AG04450 (cell line): Measurements from ENCODE around the gene PPM1B. TPM values are rescaled to one million over a fixed set of nuclear protein-coding genes. Genes with fewer than 3 reads are reported as not detected.

Experiments
- CTCF ChIA-PET: fragments of 300-600, 350-600 bp; formaldehyde crosslinking; extraction: SDS; loops from one replicate; lab custom pipeline; 2022; ENCODE audit warnings: antibody characterized with exemption, inconsistent platforms; lab: Charles Lee
- POLR2A ChIA-PET: fragments of 350-600 bp; formaldehyde crosslinking; extraction: SDS; loops from one replicate; lab custom pipeline; 2021; ENCODE audit warnings: antibody characterized with exemption, inconsistent platforms; lab: Yijun Ruan, JAX
- DNase-seq: peaks from one replicate; pipeline ENCODE4 v3.0.0-alpha.2; 2011; ENCODE audit warnings: low read depth, low spot score
- H3K27ac ChIP-seq: one replicate; pipeline ENCODE4 v1.5.1; 2012; ENCODE audit warnings: low read depth, low read length, control low read depth
- H3K27me3 ChIP-seq: one replicate; pipeline ENCODE4 v1.6.0; 2012; ENCODE audit warnings: low read length; ENCODE audit not compliant: control insufficient read depth, insufficient read depth
- H3K4me3 ChIP-seq: 2 replicates; pipeline ENCODE4 v1.5.1; 2011; ENCODE audit warnings: mild to moderate bottlenecking, low read depth, low read length, control low read depth
- H3K9me3 ChIP-seq: 2 replicates; pipeline ENCODE4 v1.5.1; 2012; ENCODE audit warnings: low read length; ENCODE audit not compliant: control insufficient read depth, insufficient read depth
- CTCF ChIP-seq: IDR thresholded peaks from 2 replicates; pipeline ENCODE4 v1.5.1; 2011; ENCODE audit warnings: low read depth, low read length, control low read depth, inconsistent platforms
- polyA plus RNA-seq: library from polyadenylated mRNA; depleted of rRNA; stranded (reverse); fragments of >200 nt; gene quantifications from 2 replicates; pipeline ENCODE4 v1.2.3, GENCODE V29; 2011

Gene PPM1B
- polyA plus RNA-seq, 1 experiment = 29.1 TPM

- Histone ChIP-seq H3K4me3 (no peak overlapping the region), H3K27ac (no peak overlapping the region), H3K27me3 (no peaks in the 10 kb centered on the region), H3K9me3 (no peaks in the 10 kb centered on the region)
- DNase-seq = no peak
- ChIA-PET CTCF (interaction anchor here (0.7 kb wide), 1 partner anchor 47 kb away, joined by 6 read pairs; no protein-coding TSS in a partner anchor), POLR2A (no interaction called here)
- no peak for TF ChIP-seq CTCF
Measured at GRCh38 chr2:44190526-44190925, 21.9 kb downstream of the PPM1B start.

DNA sequence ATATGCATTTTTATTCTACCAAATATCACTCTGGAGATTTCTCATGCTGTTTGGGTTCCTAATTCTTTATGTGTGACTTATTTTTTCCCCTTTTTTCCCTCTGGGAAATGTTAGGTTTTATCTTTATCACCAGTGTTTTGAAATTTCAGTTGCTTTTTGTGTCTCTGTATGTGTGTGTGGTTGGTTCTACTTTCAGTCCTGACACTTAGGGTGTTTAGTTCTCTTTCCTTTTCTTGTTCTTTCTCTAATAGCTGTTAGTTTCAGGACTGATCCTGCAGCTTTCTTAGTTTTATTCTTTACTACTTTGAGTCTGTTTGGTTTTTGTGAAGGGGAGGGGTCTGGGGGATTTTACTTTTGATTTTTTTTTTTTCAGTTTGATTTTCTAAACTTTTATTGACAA lies 23.1 kb downstream of the PPM1B start:
- Histone ChIP-seq H3K9me3 (no peaks in the 10 kb centered on the region), H3K4me3 (no peak overlapping the region), H3K27me3 (no peaks in the 10 kb centered on the region), H3K27ac (no peak overlapping the region)
- ChIA-PET POLR2A (no interaction called here), CTCF (interaction anchor here (0.7 to 1.0 kb wide), 2 partner anchors 13 to 24 kb away, joined by 3 read pairs; no protein-coding TSS in a partner anchor)
- DNase-seq = no peak
- no peak for TF ChIP-seq CTCF

DNA sequence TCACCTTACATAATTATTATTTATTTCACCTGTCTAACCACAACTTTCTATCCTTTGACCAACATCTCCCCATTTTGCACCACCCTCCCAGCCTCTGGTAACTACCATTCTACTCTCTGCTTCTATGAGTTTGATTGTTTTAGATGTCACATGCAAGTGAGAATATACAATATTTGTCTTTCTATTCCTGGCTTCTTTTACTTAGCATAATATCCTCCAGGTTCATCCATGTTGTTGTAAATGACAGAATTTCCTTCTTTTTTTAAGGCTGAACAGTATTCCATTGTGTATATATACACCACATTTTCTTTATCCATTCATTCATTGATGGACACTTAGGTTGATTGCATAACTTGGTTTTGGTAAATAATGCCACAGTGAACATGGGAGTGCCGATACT lies 24.0 kb downstream of the PPM1B start:
- no peak for DNase-seq
- no peak for TF ChIP-seq CTCF
- H3K27me3 ChIP-seq = no peaks in the 10 kb centered on the region
- H3K9me3 ChIP-seq = no peaks in the 10 kb centered on the region
- H3K27ac ChIP-seq = no peak overlapping the region
- ChIA-PET POLR2A (no interaction called here), CTCF (no interaction called here)
- H3K4me3 ChIP-seq = no peak overlapping the region

- ChIA-PET CTCF (no interaction called here), POLR2A (no interaction called here)
- no peak for DNase-seq
- no peaks in the 10 kb centered on the region for H3K27me3 ChIP-seq
- H3K27ac ChIP-seq = no peak overlapping the region
- H3K9me3 ChIP-seq = no peaks in the 10 kb centered on the region
- no peak overlapping the region for H3K4me3 ChIP-seq
- TF ChIP-seq CTCF = no peak
Measured at GRCh38 chr2:44195714-44196113, 27.0 kb downstream of the PPM1B start.

- H3K27me3 ChIP-seq = no peaks in the 10 kb centered on the region
- no peaks in the 10 kb centered on the region for H3K9me3 ChIP-seq
- ChIA-PET CTCF (no interaction called here), POLR2A (no interaction called here)
- no peak for DNase-seq
- no peak overlapping the region for H3K4me3 ChIP-seq
- H3K27ac ChIP-seq = no peak overlapping the region
- TF ChIP-seq CTCF = no peak
Measured at GRCh38 chr2:44197816-44198215, 29.1 kb downstream of the PPM1B start.
